HG03575 (cell line): ENCODE measurements around the gene ACP2.

ENCODE experiments used
- ATAC-seq: cut with Tn5 transposase; IDR thresholded peaks from one replicate; pipeline ENCODE4 v1.9.1; 2021; ENCODE audit not compliant: unreplicated experiment, insufficient number of reproducible peaks, low FRiP score; ENCODE audit errors: extremely low read depth

Gene ACP2

GRCh38 chr11:47269829-47270305, 21.3 kb upstream of the ACP2 start, which contains the start of gene MADD:
MADD (plus strand) TSS chr11:47270133.
- ATAC-seq: no peak

GRCh38 chr11:47269002-47269828, 20.6 kb upstream of the ACP2 start:
- no peak for ATAC-seq

- no peak for ATAC-seq
These were observed 19.9 kb upstream of the ACP2 start for GRCh38 chr11:47268448-47269001.

GRCh38 chr11:47267876-47268275, 19.3 kb upstream of the ACP2 start:
- no peak for ATAC-seq

GRCh38 chr11:47264521-47264920, 15.9 kb upstream of the ACP2 start:
- ATAC-seq: no peak

DNA sequence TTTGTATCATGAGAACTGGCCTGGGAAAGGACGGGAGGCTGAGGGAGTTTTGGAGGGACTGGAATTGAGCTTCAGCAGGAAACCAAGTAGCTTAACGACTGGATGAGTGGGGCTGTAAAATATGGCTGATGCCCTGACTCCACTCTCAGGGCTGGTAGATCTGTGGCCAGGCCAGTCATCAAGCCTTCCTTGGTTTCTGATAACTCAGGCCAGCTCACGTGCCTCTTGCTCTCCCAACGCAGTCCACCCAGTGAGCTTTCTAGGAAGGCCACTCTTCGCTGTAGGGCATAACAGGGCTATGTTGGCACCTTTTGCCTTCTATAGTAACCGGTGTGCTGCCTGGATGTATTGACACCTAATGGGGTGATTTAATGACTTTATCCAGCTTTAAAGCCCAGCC, 15.5 kb upstream of the ACP2 start:
- ATAC-seq: no peak

GRCh38 chr11:47261291-47261800, 12.7 kb upstream of the ACP2 start:
- ATAC-seq: no peak

GRCh38 chr11:47260366-47260765, 11.8 kb upstream of the ACP2 start:
- no peak for ATAC-seq

DNA sequence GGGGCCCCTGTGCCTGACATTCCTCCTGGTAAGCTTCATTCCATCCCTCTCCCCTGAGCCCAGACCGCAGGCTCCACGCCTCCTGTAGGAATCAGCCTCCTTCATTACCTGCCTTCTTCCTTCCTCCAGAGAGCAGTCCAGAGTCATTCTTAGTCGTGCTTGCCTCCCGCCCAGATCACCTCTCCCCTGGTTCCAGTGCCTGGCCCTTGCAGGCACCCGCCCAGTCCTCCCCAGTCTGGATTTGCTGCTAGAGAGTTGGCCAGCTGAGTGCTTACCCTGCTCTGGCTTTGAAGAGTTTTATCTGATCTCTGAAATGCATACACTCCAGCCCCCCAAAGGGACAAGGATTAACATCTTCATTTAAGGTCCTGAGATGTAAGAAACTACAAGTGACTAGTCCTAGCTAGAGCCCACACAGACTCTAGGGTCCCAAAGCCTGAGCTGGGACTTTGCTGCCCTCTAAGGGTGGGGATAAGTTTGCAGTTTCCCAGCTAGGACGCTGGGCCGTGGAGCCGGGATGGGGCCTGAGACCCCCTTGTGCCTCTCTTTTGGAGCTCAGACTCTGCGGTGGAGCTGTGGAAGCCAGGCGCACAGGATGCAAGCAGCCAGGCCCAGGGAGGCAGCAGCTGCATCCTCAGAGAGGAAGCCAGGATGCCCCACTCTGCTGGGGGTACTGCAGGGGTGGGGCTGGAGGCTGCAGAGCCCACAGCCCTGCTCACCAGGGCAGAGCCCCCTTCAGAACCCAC, 10.8 kb upstream of the ACP2 start:
- no peak for ATAC-seq

GRCh38 chr11:47258317-47258902, 9.8 kb upstream of the ACP2 start:
- ATAC-seq: no peak

- ATAC-seq: no peak
These were observed 9.1 kb upstream of the ACP2 start, which contains the start of gene NR1H3 for GRCh38 chr11:47257517-47258316. NR1H3 (plus strand) TSS chr11:47257996; CDS start chr11:47259217, 1,221 bp downstream.

DNA sequence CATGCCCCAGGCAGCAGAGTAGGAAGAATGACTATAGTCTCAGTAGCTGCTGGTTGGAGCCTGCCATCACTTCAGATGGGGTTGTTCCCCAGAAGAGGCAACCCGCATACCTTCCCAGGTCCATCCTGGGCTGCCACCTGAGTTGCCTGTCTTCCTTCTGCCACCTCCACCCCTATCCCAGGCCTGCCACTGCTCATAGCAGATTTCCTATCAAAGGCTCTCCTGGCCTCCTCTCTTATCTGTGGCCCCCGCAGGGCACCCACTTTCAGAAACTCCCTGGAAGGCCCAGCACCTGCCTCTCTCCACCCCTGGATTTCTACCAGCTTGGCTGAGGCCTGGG, 8.5 kb upstream of the ACP2 start:
- ATAC-seq: no peak

DNA sequence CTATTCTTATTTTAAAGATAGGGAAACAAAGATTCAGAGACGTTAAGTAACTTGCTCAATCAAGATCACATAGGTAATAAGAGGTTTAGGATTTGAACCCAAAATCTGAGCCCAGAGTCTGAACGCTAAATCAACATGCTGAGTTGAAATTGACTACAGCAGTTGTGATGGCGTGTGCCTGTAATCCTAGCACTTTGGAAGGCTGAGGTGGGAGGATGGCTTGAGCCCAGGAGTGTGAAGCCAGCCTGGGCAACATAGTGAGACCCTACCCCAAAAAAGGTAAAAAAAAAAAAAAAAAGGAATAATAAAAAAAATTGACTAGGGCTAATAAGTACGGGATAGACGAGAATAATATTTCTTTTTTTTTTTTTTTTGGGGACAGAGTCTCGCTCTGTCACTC, 7.8 kb upstream of the ACP2 start:
- ATAC-seq: no peak

- no peak for ATAC-seq
These were observed 5.8 kb upstream of the ACP2 start for GRCh38 chr11:47254386-47254785.

DNA sequence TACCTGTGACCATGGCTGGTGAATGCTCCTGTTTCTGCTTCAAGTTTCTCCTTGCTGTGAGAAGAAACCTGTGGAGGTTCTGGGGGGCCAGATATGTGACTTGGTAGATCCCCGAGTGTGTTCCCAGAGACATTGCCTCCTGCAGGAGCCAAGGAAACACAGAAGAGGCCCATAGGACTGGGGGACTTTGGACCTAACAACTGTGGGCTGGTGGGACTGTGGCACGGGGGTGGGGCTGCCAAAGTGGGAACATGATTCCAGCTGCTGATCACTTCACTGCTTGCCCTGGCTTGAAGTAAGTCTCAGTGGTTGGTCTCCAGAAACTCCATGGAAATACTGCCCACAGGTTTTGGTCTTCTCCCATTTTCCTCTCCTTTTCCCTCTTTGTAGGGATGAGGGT, 5.0 kb upstream of the ACP2 start:
- no peak for ATAC-seq

GRCh38 chr11:47251751-47252150, 3.1 kb upstream of the ACP2 start:
- no peak for ATAC-seq

DNA sequence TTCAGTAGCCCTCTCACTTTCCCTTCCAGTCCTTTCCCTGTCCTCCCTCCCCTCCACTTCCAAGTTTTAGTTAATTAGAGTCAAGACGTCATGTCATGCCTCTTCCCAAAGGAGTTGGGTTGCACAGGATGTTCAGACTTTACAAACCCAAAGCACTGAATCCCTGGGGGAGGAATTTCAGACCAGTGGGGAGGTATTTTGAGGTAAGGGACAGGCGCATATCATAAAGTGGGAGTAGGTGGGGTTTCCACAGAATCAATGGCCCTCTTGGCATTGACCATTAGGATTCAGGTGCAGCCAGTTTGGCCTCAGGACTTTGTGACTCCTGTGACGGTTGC, 733 bp upstream of the ACP2 start:
- ATAC-seq: no peak

- ATAC-seq: peak; percentile 18
These were observed 330 bp downstream of the ACP2 start for GRCh38 chr11:47248304-47248663.

GRCh38 chr11:47247502-47247901, 1.1 kb downstream of the ACP2 start:
- no peak for ATAC-seq
